Liver (tissue), 9 donors: ENCODE measurements around the gene ALG1. TPM values are rescaled to one million over a fixed set of nuclear protein-coding genes. Genes with fewer than 3 reads are reported as not detected.

Experiments used
- DNase-seq: peaks from one replicate; pipeline ENCODE4 v3.0.0-alpha.2; 2017; ENCODE audit warnings: low spot score
- H3K27ac ChIP-seq, 2 donors: one replicate each; pipeline ENCODE4 v1.7.0; 2013; ENCODE audit warnings: inconsistent platforms in 2 of 2, low read length in 2 of 2, control low read depth in 1 of 2, low read depth in 1 of 2, mild to moderate bottlenecking in 1 of 2
- H3K27me3 ChIP-seq, 4 donors: one replicate each; pipeline versions ENCODE4 v1.6.1 to v1.7.0; 2013; ENCODE audit warnings: low read length in 3 of 4, inconsistent platforms in 1 of 4, mild to moderate bottlenecking in 1 of 4, moderate library complexity in 1 of 4; ENCODE audit not compliant: control insufficient read depth in 4 of 4, insufficient read depth in 4 of 4
- H3K36me3 ChIP-seq, 4 donors: one replicate each; pipeline versions ENCODE4 v1.6.1 to v1.7.0; 2013; ENCODE audit warnings: low read length in 3 of 4, mild to moderate bottlenecking in 3 of 4, low read depth in 1 of 4, moderate library complexity in 1 of 4; ENCODE audit not compliant: control insufficient read depth in 4 of 4, insufficient read depth in 3 of 4
- H3K4me1 ChIP-seq, 4 donors: one replicate each; pipeline versions ENCODE4 v1.6.1 to v1.7.0; 2013; ENCODE audit warnings: low read length in 3 of 4, mild to moderate bottlenecking in 3 of 4, moderate library complexity in 1 of 4; ENCODE audit not compliant: control insufficient read depth in 4 of 4, insufficient read depth in 4 of 4
- H3K4me3 ChIP-seq, 3 donors: one replicate each; pipeline versions ENCODE4 v1.6.1 to v1.7.0; 2013; ENCODE audit warnings: low read length in 3 of 3, control low read depth in 1 of 3, low read depth in 1 of 3, mild to moderate bottlenecking in 1 of 3
- H3K9ac ChIP-seq, 2 donors: one replicate each; pipeline ENCODE4 v1.7.0; 2013; ENCODE audit warnings: low read length in 2 of 2, mild to moderate bottlenecking in 2 of 2, moderate library complexity in 2 of 2, control low read depth in 1 of 2, low read depth in 1 of 2
- H3K9me3 ChIP-seq, 4 donors: one replicate each; pipeline versions ENCODE4 v1.6.1 to v1.7.0; 2013; ENCODE audit warnings: low read length in 3 of 4; ENCODE audit not compliant: control insufficient read depth in 4 of 4
- CTCF ChIP-seq: fragments of 150-350 bp; IDR thresholded peaks from 2 replicates; pipeline ENCODE4 v1.5.1; 2017; ENCODE audit warnings: improper control_type of control experiment, low read depth, low read length; ENCODE audit not compliant: missing input control
- EGR1 ChIP-seq, 2 donors: IDR thresholded peaks; 2 replicates each; pipeline ENCODE4 v1.6.1; 2016 to 2018; ENCODE audit warnings: antibody characterized with exemption in 2 of 2, low read depth in 2 of 2
- FOXA1 ChIP-seq: IDR thresholded peaks from 2 replicates; pipeline ENCODE4 v1.6.1; 2016; ENCODE audit warnings: antibody characterized with exemption
- HNF4A ChIP-seq, 2 donors: conservative IDR thresholded peaks; 2 replicates each; pipeline ENCODE4 v1.6.1; 2016; ENCODE audit warnings: antibody characterized with exemption in 2 of 2, mild to moderate bottlenecking in 2 of 2
- HNF4G ChIP-seq: IDR thresholded peaks from 2 replicates; pipeline ENCODE4 v1.6.1; 2016; ENCODE audit warnings: antibody characterized with exemption
- JUND ChIP-seq, 2 donors: IDR thresholded peaks; 2 replicates each; pipeline ENCODE4 v1.6.1; 2016; ENCODE audit warnings: antibody characterized with exemption in 2 of 2
- MAX ChIP-seq: IDR thresholded peaks from 2 replicates; pipeline ENCODE4 v1.6.1; 2016; ENCODE audit warnings: antibody characterized with exemption
- NR2F2 ChIP-seq: IDR thresholded peaks from 2 replicates; pipeline ENCODE4 v1.6.1; 2016; ENCODE audit warnings: antibody characterized with exemption
- RAD21 ChIP-seq, 2 donors: IDR thresholded peaks; 2 replicates each; pipeline ENCODE4 v1.6.1; 2016; ENCODE audit warnings: antibody characterized with exemption in 2 of 2, mild to moderate bottlenecking in 2 of 2
- RXRA ChIP-seq, 2 donors: IDR thresholded peaks; 2 replicates each; pipeline ENCODE4 v1.6.1; 2017 to 2018; ENCODE audit warnings: antibody characterized with exemption in 2 of 2, mild to moderate bottlenecking in 1 of 2
- TAF1 ChIP-seq: conservative IDR thresholded peaks from 2 replicates; pipeline ENCODE4 v1.6.1; 2016; ENCODE audit warnings: antibody characterized with exemption, mild to moderate bottlenecking
- YY1 ChIP-seq: IDR thresholded peaks from 2 replicates; pipeline ENCODE4 v1.6.1; 2016; ENCODE audit warnings: antibody characterized with exemption, mild to moderate bottlenecking
- ZBTB33 ChIP-seq: IDR thresholded peaks from 2 replicates; pipeline ENCODE4 v1.6.1; 2016; ENCODE audit warnings: antibody characterized with exemption
- WGBS: extraction: QIAGEN DNeasy Blood & Tissue Kit; methylation state at CpG from one replicate; pipeline ENCODE4 v1.1.7; 2013; 5-methylcytosine and 5-hydroxymethylcytosine counted together
- polyA plus RNA-seq, 2 donors: library from polyadenylated mRNA; stranded (reverse) in 1 of 2; unstranded in 1 of 2; fragments of 200-250 nt in 1 of 2; fragments of >200 nt in 1 of 2; fragmentation: Nextera tagmentation in 1 of 2; extraction: Ambion mirVana in 1 of 2; gene quantifications; one replicate each; pipeline versions ENCODE4 v1.2.1 to v1.2.3, GENCODE V29; 2013 to 2015
- total RNA-seq, 2 donors: library from RNA; depleted of rRNA; stranded (reverse); fragments of >200 nt; gene quantifications; one replicate each; pipeline ENCODE4 v1.2.3, GENCODE V29; 2014
- donor health status: healthy.
- donor health status: healthy.
- donor health status: healthy.
- donor health status: healthy.
- donor health status: healthy.

Gene ALG1
- total and polyA plus RNA-seq, 4 donors: 18.9 to 25.4 (median 20.6) TPM

GRCh38 chr16:5027575-5028235 is 43.9 kb upstream of the ALG1 start:
- DNase-seq: no peak
- TF ChIP-seq NR2F2: no peak
- Histone ChIP-seq H3K27ac (no peak overlapping the region), H3K9ac (no peak overlapping the region), H3K36me3 (peaks cover 0 to 7% (median 3%) of the 10 kb centered on the region in 4 donors), H3K4me3 (no peak overlapping the region), H3K27me3 (no peaks in the 10 kb centered on the region), H3K9me3 (no peaks in the 10 kb centered on the region), H3K4me1 (peaks cover under 1 to 7% (median 5%) of the 10 kb centered on the region in 4 donors)
- WGBS: 96% methylated on average over 32 of the region's 32 CpGs

GRCh38 chr16:5028950-5029475 is 42.6 kb upstream of the ALG1 start:
- peaks cover 0 to 7% (median 3%) of the 10 kb centered on the region in 4 donors for H3K36me3 ChIP-seq
- 92% methylated on average over 18 of the region's 18 CpGs for WGBS
- H3K4me3 ChIP-seq: no peak overlapping the region

GRCh38 chr16:5030251-5030870 is 41.3 kb upstream of the ALG1 start:
- no peak overlapping the region for H3K4me3 ChIP-seq
- H3K36me3 ChIP-seq: peaks cover 0 to 6% (median 3%) of the 10 kb centered on the region in 4 donors
- TF ChIP-seq RXRA (IDR thresholded peaks at IDR 0.05) (no peak), CTCF (no peak)
- no peak overlapping the region for H3K9ac ChIP-seq
- 89% methylated on average over 12 of the region's 12 CpGs for WGBS
- peaks cover 3 to 18% (median 16%) of the 10 kb centered on the region in 4 donors for H3K4me1 ChIP-seq
- H3K9me3 ChIP-seq: no peaks in the 10 kb centered on the region
- H3K27ac ChIP-seq: no peak overlapping the region
- H3K27me3 ChIP-seq: no peaks in the 10 kb centered on the region
- DNase-seq: no peak

More at GRCh38 chr16:5028950-5029475, 42.6 kb upstream of the ALG1 start:
- H3K9ac ChIP-seq: no peak overlapping the region
- no peak for TF ChIP-seq JUND (IDR thresholded peaks at IDR 0.05)
- no peak for TF ChIP-seq RXRA (IDR thresholded peaks at IDR 0.05)
- no peak for DNase-seq
- H3K4me1 ChIP-seq: peaks cover 3 to 15% (median 13%) of the 10 kb centered on the region in 4 donors
- no peaks in the 10 kb centered on the region for H3K27me3 ChIP-seq
- no peak overlapping the region for H3K27ac ChIP-seq
- no peaks in the 10 kb centered on the region for H3K9me3 ChIP-seq

GRCh38 chr16:5031601-5032000 is 40.0 kb upstream of the ALG1 start:
- no peak overlapping the region for H3K9ac ChIP-seq
- peaks cover 3 to 18% (median 16%) of the 10 kb centered on the region in 4 donors for H3K4me1 ChIP-seq
- H3K36me3 ChIP-seq: peaks cover 0 to 3% (median 2%) of the 10 kb centered on the region in 4 donors
- no peak overlapping the region for H3K4me3 ChIP-seq
- 94% methylated on average over 7 of the region's 7 CpGs for WGBS
- no peak overlapping the region for H3K27ac ChIP-seq
- DNase-seq: no peak
- no peaks in the 10 kb centered on the region for H3K9me3 ChIP-seq
- no peaks in the 10 kb centered on the region for H3K27me3 ChIP-seq
- TF ChIP-seq HNF4G: no peak
- no peak for TF ChIP-seq HNF4A (conservative IDR thresholded peaks at IDR 0.05)
- TF ChIP-seq JUND (IDR thresholded peaks at IDR 0.05): no peak
- no peak for TF ChIP-seq RAD21 (IDR thresholded peaks at IDR 0.05)
- no peak for TF ChIP-seq FOXA1
- no peak for TF ChIP-seq EGR1 (IDR thresholded peaks at IDR 0.05; ENCODE audit: low read depth in 2 of 2)
- TF ChIP-seq MAX: no peak
- TF ChIP-seq RXRA (IDR thresholded peaks at IDR 0.05): no peak
- TF ChIP-seq ZBTB33: no peak
- TF ChIP-seq TAF1: no peak
- TF ChIP-seq YY1: no peak
- no peak for TF ChIP-seq CTCF
